Right renal pelvis (tissue), 4 donors: ENCODE measurements around the gene HCN2. TPM values are rescaled to one million over a fixed set of nuclear protein-coding genes. Genes with fewer than 3 reads are reported as not detected.
"Not testable (repeated sequence)": the region's sequence is repeated elsewhere in the genome, so short reads cannot be mapped to it uniquely, and the experiment has no call there.

ENCODE experiments used
- DNase-seq, 4 donors: peaks; one replicate each; pipeline ENCODE4 v3.0.0-alpha.2; 2013; ENCODE audit warnings: low read depth in 4 of 4, low spot score in 3 of 4, missing footprints in 1 of 4
- polyA plus RNA-seq, 4 donors: library from polyadenylated mRNA; unstranded; fragments of 120-200 nt; gene quantifications; one replicate each; pipeline ENCODE4 v1.2.1, GENCODE V29; 2013; ENCODE audit not compliant: insufficient read length in 4 of 4

The HCN2 gene
- polyA plus RNA-seq, 4 donors: 0.18 to 0.44 (median 0.23) TPM

GRCh38 chr19:584240-585001 is 5.3 kb upstream of the HCN2 start:
- DNase-seq: no peak

- DNase-seq: not testable (repeated sequence)
Observed at GRCh38 chr19:585146-585545, 4.5 kb upstream of the HCN2 start.

DNA sequence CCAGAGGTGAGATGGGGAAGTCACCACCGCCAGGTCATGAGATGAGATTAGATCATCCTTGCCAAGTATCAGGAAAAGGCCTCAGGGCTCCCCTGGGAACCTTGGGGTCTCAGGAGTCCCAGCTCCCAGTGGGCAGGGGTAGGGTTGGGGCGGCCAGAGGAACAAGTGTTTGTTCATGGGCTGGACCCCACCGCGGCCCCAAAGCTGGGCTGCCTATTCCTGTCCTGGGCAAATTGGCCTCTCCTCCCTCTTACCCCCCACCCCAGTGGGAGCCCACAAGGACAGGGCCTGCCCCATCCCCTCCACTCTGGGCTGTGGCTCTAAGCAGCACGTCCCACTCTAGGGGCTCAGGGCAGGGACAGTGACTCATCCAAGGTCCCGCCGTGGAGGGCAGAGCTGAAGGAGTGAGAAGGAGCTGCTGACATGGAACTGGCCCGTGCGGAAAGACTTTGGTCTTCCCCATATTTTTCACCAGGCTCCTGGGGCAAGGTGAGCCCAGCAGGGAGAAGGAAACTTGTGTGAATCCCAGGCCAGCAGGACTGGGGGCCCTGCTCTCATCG is 4.0 kb upstream of the HCN2 start:
- DNase-seq: no peak

DNA sequence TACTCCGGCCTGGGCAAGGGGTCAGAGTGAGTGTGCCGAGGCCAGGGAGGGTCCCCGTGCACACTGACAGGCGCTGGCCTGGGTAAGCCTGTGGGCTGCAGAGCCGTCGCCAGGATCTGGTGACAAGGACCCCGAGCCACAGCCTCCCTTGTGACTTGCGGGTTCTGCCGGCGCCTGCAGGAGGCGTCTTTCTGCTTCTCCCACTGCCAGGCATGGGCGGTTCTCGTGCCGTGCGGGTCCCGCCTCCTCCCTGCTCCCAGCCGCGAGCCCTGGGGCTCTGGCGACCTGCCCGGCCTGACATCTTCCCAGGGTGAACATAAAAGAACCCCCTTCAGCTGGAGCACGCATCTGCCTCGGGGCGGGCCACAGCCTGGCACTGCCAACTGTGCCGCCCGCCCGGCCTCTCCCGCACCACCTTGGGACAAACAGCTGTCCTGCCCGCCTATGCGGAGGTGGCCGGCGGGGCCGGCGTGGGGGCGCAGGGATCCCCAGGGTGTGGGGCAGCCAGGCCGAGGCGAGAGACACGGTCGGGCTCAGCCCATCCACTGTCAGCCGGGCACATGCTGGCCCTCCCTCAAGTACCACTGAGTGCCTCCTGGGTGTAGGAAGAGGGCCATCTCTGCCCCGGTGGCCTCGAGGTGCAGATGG is 1.5 kb upstream of the HCN2 start:
- DNase-seq: no peak

DNA sequence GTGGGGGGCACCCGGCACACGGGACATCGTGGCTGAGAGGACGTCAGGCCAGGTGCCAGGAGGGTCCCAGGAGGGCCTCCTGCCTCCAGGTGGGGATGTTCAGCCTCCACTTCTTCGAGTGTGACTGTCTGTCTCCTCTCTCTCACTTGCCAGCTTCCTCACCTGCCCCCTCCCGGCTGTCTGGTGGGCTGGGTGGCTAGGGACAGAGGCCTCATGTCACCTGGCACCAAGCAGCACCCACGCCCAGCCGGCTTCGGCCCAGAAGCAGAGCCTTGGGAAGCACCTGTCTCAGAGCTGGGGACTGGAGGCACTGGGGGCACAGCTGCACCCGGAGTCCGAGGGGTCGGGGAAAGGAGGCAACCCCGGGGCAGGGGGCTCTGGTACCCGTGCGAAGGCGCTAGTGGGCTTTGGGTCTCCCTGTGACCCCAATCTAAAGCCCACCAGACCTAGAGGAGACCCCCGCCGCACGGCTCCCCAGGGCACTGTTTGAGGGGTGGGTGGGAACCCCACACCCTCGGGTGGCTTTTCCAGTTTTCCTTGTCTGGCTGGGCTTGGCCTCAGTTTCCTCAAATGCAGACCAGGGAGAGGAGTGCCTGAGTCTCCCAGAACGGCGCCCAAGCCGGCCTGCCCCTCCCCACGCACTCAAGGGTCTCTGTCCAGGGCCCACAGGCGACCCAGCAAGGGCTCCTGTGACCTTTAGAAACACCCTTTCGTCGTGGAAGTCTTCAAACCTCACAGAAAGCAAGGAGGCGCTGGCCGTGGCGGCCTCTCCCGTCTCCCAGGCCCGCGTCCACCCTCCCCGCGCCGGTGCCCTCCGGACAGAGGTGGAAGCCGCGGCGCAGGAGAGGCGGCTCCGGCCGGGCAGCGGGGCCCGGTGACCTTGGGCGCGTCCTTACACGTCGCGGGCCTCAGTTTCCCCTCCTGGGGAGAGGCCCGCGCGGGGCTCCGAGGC is 664 bp upstream of the HCN2 start:
- no peak for DNase-seq

- no peak for DNase-seq
Observed at GRCh38 chr19:590396-590745, 690 bp downstream of the HCN2 start.

DNA sequence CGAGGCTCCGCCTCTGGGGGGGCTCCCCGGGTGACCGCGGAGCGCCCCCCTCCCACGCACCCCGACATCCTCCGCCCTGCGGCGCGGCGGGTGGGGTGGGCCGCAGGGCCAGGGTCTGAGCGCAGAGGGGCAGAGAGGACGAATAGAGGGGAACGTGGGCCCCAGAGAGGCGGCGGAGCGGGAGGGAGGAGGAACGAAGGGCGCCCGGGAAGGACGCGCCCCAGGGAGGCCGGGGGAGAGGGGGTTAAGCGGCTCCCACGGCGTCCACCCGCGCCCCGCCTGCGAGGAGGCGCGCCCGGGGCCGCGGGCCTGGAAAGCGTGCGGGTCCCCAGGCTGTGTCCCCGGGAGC is 1.0 kb downstream of the HCN2 start:
- DNase-seq: no peak

GRCh38 chr19:591099-591958 is 1.6 kb downstream of the HCN2 start:
- peak in 1 of 4 donors; percentile 51 for DNase-seq

GRCh38 chr19:592101-592500 is 2.4 kb downstream of the HCN2 start:
- no peak for DNase-seq

- DNase-seq: no peak
Observed at GRCh38 chr19:593055-593454, 3.4 kb downstream of the HCN2 start.

GRCh38 chr19:593505-593904 is 3.8 kb downstream of the HCN2 start:
- no peak for DNase-seq

DNA sequence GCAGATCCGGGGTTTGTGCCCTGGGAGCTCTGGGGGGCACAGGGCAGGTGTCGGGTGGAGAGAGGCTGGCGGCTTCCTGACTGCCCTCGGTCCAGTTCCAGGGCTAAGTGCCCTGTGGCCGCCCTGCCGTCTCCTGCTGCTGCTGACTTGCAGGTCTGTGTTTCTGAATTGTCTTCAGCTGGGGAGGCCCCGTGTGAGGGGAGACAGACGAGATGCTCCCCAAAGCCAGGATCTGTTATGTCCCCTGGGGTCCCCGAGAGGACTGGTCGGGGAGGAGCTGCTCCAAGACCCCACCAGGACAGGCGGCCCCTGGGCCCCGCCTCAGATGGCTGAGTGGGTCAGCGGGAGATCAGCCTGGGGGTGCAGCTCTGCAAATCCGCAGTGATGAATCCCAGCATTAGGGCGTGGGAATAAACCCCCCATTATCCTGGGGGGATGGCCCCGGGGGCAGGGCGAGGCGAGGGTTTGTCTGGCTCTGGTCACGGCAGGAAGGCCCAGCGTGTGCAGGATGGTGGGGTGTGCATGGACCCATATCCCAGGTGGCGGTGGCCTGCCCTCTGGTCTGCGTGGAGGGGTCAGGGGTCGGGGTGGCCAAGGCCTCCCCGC is 4.7 kb downstream of the HCN2 start:
- DNase-seq: no peak

- DNase-seq: no peak
Observed at GRCh38 chr19:595326-596262, 5.9 kb downstream of the HCN2 start.

- DNase-seq: no peak
Observed at GRCh38 chr19:596263-596655, 6.6 kb downstream of the HCN2 start.

DNA sequence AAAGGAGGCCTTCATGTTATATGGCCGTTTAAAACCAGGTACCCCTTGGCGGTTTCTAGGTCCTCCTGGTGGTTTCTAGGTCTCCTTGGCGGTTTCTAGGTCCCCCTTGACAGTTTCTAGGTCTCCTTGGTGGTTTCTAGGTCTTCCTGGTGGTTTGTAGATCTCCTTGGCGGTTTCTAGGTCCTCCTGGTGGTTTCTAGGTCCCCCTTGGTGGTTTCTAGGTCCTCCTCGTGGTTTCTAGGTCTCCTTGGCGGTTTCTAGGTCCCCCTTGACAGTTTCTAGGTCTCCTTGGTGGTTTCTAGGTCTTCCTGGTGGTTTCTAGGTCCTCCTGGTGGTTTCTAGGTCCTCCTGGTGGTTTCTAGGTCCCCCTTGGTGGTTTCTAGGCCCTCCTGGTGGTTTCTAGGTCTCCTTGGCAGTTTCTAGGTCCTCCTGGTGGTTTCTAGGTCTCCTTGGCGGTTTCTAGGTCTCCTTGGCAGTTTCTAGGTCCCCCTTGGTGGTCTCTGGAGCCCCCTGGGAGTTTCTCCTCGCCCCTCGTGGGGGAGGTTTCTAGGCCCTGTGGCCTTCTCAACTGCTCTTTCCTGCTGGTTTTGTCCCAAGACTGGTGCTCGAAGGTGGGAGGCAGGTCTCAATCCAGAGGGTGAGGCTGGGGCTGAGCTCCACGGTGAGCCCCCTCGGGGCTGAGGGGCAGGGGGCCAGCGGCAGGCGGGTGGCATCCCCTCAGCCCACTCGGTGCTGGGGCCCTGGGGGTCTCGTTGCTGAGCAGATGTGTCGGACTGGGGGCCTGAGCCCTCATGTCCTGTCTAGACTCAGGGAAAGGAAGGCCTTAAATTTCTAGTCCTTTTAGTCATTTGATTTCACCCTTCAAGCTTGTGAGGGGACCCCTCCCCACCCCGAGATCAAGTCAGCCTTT is 8.0 kb downstream of the HCN2 start:
- DNase-seq: no peak

- DNase-seq: no peak
Observed at GRCh38 chr19:601310-601709, 11.6 kb downstream of the HCN2 start.

DNA sequence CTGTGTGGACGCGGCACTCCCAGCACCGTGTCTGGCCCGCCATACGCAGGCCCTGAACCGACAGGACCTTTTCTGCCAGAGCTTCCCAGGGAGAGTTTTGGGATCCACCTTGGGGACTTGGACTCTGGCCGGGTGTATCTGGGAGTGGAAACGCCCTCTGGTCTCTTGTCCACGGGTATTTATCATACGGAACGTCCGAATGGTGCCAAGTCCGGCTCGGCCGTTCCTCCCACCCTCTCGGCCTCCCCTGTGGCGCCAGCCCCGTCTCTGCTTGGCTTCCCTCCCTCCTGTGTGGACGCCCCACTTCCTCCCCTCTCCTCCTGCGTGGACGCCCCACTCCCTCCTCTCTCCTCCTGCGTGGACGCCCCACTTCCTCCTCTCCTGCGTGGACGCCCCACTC is 12.1 kb downstream of the HCN2 start:
- no peak for DNase-seq
